ENCODE data around the gene ZNF414.
A peak's percentile ranks its signal among the peaks of the same experiment; 100 is the strongest.
"Not testable (repeated sequence)": the region's sequence is repeated elsewhere in the genome, so short reads cannot be mapped to it uniquely, and the experiment has no call there.

The ZNF414 gene

GRCh38 chr19:8513687-8514504, at the start of gene ZNF414:
ZNF414 (minus strand) TSS chr19:8514167; CDS start chr19:8514046, 121 bp downstream.
- ChIA-PET CTCF (interaction anchor here (0.8 to 4.9 kb wide), 10 partner anchors 8 to 160 kb away, joined by 3 to 41 read pairs (median 4); partner anchors contain the start of gene MARCHF2), POLR2A (interaction anchor here (0.6 to 2.1 kb wide), 16 partner anchors 8 to 593 kb away, joined by 3 to 22 read pairs (median 3); partner anchors contain the start of genes ANGPTL4 and MARCHF2)
- H3K4me3 ChIP-seq (ENCODE audit: low read depth, low read length): peak within 1 kb of the TSS; percentile 79
- no peak for TF ChIP-seq CTCF (IDR thresholded peaks at IDR 0.05; ENCODE audit: insufficient read depth, low read length, missing control alignments)
- peak; percentile 84 for DNase-seq (ENCODE audit: low read depth, low spot score)

- ChIA-PET POLR2A (no interaction called here), CTCF (interaction anchor here (1.8 to 4.6 kb wide), 2 partner anchors 18 to 19 kb away, joined by 8 to 33 read pairs; no protein-coding TSS in a partner anchor)
- no peak overlapping the region for H3K4me3 ChIP-seq (ENCODE audit: low read depth, low read length)
- TF ChIP-seq CTCF (IDR thresholded peaks at IDR 0.05; ENCODE audit: insufficient read depth, low read length, missing control alignments): no peak
- DNase-seq (ENCODE audit: low read depth, low spot score): no peak
Measured at GRCh38 chr19:8561075-8561764, 47.3 kb upstream of the ZNF414 start.

GRCh38 chr19:8558325-8558724, 44.4 kb upstream of the ZNF414 start:
- TF ChIP-seq CTCF (IDR thresholded peaks at IDR 0.05; ENCODE audit: insufficient read depth, low read length, missing control alignments): no peak
- POLR2A ChIA-PET: interaction anchor here (0.7 kb wide), 1 partner anchor 302 kb away, joined by 3 read pairs; no protein-coding TSS in a partner anchor
- no peak for DNase-seq (ENCODE audit: low read depth, low spot score)
- no peak overlapping the region for H3K4me3 ChIP-seq (ENCODE audit: low read depth, low read length)
- CTCF ChIA-PET: interaction anchor here (0.6 to 4.6 kb wide), 4 partner anchors 9 to 238 kb away, joined by 3 to 33 read pairs (median 3); no protein-coding TSS in a partner anchor

GRCh38 chr19:8557642-8558238, 43.8 kb upstream of the ZNF414 start:
- H3K4me3 ChIP-seq (ENCODE audit: low read depth, low read length): no peak overlapping the region
- TF ChIP-seq CTCF (IDR thresholded peaks at IDR 0.05; ENCODE audit: insufficient read depth, low read length, missing control alignments): no peak
- ChIA-PET POLR2A (no interaction called here), CTCF (interaction anchor here (0.6 to 4.6 kb wide), 3 partner anchors 8 to 237 kb away, joined by 3 to 33 read pairs (median 3); no protein-coding TSS in a partner anchor)
- DNase-seq (ENCODE audit: low read depth, low spot score): no peak

GRCh38 chr19:8553729-8554128, 39.8 kb upstream of the ZNF414 start:
- POLR2A ChIA-PET; DNase-seq (ENCODE audit: low read depth, low spot score); H3K4me3 ChIP-seq (ENCODE audit: low read depth, low read length): not testable (repeated sequence)
- CTCF ChIA-PET: interaction anchor here (1.3 kb wide), 1 partner anchor 200 kb away, joined by 5 read pairs; no protein-coding TSS in a partner anchor

GRCh38 chr19:8552810-8553209, 38.8 kb upstream of the ZNF414 start:
- CTCF ChIA-PET: interaction anchor here (1.3 kb wide), 1 partner anchor 199 kb away, joined by 5 read pairs; no protein-coding TSS in a partner anchor
- DNase-seq (ENCODE audit: low read depth, low spot score): no peak
- no peak for TF ChIP-seq CTCF (IDR thresholded peaks at IDR 0.05; ENCODE audit: insufficient read depth, low read length, missing control alignments)
- POLR2A ChIA-PET: interaction anchor here (0.7 kb wide), 1 partner anchor 1431 kb away, joined by 3 read pairs; no protein-coding TSS in a partner anchor
- no peak overlapping the region for H3K4me3 ChIP-seq (ENCODE audit: low read depth, low read length)
